Effector CD4-positive, alpha-beta T cell (primary cell): ENCODE data around the gene PRSS53.

Experiments
- DNase-seq: peaks from one replicate; pipeline ENCODE4 v3.0.0-alpha.2; 2020

Gene PRSS53

GRCh38 chr16:31077024-31077423, 11.7 kb downstream of the PRSS53 start:
- DNase-seq, result no peak

DNA sequence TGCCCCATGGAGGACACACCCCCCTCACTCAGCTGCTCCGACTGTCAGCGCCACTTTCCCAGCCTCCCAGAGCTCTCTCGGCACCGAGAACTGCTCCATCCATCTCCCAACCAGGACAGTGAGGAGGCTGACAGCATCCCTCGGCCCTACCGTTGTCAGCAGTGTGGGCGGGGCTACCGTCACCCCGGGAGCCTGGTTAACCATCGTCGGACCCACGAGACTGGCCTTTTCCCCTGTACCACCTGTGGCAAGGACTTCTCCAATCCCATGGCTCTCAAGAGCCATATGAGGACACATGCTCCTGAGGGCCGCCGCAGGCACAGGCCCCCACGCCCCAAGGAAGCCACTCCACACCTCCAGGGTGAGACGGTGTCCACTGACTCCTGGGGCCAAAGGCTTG, 12.4 kb downstream of the PRSS53 start:
- no peak for DNase-seq

GRCh38 chr16:31074814-31075183, 13.9 kb downstream of the PRSS53 start:
- no peak for DNase-seq

GRCh38 chr16:31073970-31074813, 14.6 kb downstream of the PRSS53 start, which contains the start of the genes ZNF646 and ZNF668:
Gene ZNF646 (plus strand): TSS chr16:31074422. CDS start chr16:31076325, 1,903 bp downstream.
Gene ZNF668 (minus strand): TSS chr16:31074240. CDS start chr16:31064459, 9,781 bp downstream.
- DNase-seq, result peak; percentile 98

GRCh38 chr16:31073142-31073969, 15.4 kb downstream of the PRSS53 start:
- DNase-seq, result peak; percentile 88

- DNase-seq, result no peak
Observed at GRCh38 chr16:31072540-31073141, 16.1 kb downstream of the PRSS53 start.

DNA sequence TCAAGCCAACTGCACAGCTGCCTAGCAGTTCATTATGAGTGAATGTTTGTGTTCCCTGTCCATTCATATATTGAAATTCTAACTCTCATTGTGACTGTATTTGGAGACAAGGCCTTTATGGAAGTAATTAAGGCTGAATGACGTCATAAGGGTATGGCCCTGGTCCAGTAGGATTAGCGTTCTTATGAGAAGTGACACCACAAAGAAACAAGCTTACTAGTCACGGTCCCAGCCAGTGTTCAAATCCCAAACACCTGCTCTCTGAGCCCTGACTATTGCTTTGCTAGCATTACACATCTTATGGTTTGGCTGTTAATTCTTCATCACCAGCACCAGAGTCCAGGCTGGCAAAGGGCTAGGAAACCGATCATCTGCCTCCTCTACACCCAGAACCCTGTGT, 16.9 kb downstream of the PRSS53 start:
- no peak for DNase-seq

DNA sequence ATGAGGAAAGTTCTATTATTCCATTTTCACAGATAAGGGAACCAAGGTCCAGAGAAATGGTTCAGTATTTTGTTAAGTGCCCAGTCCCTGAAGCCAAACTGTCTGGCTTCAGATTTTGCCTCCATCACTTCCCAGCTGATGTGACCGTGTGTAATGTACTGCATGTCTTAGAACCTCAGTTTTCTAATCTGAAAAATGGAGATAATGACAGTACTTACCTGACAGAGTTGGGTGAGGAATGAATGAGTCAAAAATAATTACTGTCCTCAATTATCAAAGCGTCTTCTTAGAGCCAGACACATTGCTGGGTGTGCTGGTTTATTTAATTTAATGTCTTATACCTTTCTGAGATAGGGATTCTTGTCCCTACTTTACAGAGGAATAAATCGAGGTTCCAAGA, 21.4 kb downstream of the PRSS53 start:
- DNase-seq, result no peak

DNA sequence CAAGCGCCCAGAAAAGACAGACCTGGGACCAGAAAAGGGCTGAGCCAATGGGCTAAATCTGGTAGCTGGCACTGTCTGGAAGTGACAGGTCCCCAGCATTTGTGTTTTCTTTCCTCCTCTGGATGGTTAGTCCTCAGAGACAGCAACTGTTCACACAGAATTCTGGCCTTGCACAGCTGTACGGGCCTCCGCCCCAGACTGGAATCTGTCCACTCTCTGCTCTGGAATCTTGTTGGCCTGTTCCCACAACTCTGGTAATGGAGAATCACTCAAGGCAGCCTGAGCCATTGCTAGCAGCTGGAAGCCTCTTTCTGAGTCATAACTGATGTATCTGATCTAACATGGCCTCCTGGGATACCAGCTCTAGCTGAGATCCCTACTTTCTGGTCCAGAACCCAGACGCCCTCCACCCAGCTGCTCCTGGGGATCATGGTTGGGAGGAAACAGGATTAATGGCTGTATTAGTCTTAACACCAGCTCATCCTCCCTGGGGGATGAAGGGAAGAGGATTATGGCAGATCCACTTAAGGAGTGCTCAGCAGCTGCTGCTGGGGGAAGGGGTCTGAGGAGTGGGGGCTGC, 23.8 kb downstream of the PRSS53 start:
- no peak for DNase-seq

GRCh38 chr16:31063843-31064611, 24.7 kb downstream of the PRSS53 start:
- DNase-seq, result no peak

DNA sequence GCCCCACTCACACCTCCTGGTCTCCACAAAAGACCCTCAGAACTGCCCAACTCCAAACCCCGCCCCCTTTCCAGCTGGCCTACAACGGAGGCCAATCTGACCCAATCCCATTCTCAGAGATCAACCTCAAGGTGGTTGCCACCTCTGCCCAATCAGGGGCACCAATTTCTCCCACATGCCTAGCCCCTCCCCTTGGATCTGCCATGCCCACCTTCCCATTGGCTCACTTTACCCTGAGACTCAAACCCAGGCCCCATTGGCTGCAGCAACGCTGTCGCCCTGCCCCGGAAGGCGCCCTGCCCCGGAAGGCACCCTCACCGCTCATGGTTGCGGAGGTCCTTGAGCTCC, 25.3 kb downstream of the PRSS53 start:
- no peak for DNase-seq

DNA sequence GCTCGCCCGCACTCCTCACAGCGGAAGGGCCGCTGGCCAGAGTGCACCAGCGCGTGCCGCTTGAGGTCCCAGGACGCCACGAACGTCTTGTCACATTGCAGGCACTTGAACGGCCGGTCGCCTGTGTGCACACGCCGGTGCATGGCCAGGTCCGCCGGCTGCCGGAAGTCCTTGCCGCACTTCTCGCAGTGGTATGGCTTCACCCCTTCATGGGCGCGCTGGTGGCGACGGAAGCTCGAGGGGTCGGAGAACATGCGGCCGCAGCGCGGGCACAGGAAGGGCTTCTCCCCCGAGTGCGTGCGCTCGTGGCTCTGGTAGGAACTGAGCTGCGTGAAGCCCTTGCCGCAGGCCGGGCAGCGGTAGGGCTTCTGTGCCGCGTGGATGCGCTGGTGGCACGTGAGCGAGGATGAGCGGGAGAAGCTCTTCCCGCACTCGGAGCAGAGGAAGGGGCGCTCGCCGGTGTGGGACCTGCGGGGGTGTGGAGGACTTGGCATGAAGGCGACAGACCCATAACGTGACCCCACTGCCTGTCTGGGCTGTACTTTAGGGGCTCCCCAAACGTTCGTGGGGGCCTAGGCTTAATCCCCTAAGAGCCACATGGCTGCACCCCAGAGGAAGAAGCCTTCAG, 26.8 kb downstream of the PRSS53 start:
- DNase-seq, result no peak

DNA sequence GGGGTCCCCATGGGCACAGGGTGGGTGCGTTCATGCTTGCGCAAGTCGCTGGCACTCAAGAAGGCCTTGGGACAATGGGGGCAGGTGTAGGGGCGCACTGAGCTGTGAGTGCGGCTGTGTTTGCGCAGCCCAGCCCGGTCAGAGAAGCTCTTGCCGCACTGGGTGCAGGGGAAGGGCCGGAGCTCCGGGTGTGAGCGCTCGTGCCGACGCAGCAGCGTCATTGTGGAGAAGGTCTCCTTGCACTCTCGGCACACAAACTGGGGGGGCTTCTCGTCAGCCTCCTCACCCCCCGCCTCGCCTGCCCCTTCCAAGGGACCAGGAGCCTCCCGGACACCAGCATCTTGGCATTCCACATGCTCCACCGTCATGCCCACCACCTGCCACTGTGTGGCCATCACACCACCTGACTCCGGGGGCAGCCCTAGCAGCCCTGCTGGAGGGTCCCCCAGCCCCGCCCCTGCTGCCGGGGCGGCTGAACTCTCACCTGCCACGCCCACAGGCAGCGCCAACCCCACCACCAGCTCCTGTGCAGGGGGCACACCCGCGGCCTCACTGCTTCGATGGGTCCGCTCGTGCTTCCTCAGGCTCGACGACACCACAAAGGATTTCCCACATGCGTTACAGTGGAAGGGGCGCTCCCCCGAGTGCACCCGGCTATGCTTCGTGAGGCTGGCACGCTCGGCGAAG, 27.5 kb downstream of the PRSS53 start:
- DNase-seq, result no peak

- no peak for DNase-seq
Observed at GRCh38 chr16:31055613-31056012, 33.1 kb downstream of the PRSS53 start.

DNA sequence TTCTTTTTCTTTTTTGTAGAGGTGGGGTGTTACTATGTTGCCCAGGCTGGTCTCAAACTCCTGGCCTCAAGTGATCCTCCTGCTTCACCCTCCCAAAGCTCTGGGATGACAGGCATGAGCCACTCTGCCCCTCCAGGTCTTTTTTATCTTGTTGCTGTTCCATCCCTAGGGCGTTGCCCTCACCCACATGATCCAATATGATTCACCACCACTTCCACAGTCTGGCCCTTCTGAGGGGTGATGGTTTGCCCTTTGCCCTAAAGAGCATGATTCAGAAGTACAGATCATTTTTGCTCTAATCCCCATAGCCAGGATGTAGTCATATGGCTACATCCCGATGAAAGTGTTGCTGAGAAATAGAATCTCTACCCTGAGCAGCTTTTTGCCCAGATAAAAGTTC, 36.6 kb downstream of the PRSS53 start:
- DNase-seq, result no peak

DNA sequence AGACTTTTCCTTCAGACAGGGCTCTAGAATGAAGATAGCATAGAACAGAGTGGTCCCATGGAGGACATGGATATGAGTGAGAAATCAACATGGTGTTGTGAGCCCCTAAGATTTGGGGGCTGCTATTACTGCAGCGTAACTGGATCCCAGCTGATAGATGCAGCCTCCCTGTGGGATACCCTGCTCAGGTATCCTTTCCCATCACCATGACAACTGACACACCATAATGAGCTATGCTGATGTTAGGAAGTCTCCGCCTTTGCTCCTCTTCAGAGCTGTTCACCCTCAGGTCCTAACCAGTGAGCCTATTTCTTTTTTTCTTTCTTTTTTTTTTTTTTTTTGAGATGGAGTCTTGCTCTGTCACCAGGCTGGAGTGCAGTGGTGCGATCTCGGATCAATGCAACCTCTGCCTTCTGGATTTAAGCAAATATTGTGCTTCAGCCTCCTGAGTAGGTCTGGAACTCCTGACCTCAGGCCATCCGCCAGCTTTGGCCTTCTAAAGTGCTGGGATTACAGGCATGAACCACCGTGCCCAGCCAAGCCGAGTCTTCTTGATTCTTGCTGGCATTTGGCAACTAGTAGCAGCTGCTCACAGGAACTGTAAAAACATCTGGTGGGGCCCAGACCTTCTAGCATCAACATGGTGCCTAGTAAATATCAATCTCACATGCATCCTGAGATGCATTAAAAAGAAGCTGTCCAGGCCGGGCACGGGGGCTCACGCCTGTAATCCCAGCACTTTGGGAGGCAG, 38.3 kb downstream of the PRSS53 start:
- no peak for DNase-seq

GRCh38 chr16:31043898-31044481, 44.8 kb downstream of the PRSS53 start:
- no peak for DNase-seq

- DNase-seq, result no peak
Observed at GRCh38 chr16:31043352-31043751, 45.4 kb downstream of the PRSS53 start.

DNA sequence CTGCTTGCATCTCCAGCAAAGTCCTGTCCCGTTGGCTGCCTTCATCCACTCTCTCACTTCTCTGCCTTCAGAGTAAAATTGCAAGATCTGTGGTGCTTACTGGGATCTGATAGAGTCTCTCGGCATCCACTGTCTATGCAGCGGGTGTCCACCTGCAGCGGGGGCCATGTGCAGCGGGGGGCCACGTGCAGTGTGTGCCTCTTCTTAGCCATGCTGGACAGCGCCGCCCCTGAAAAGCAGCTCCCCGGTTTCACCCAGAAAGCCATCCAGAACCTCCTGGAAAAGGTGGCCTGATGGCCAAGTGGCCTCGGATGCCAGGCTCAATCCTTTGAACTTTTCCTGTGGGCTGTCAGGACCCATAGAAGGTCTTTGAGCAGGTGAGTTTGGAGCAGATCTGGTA, 45.9 kb downstream of the PRSS53 start:
- DNase-seq, result no peak

GRCh38 chr16:31038993-31039392, 49.8 kb downstream of the PRSS53 start:
- DNase-seq, result no peak
